Stimulated activated CD4-positive, alpha-beta T cell treated with anti-CD3 and anti-CD28 coated beads, Interleukin-1b, Interleukin-23, amount 100 ng/mL, for 24 hours (primary cell): ENCODE measurements around the gene ALG14.
"Not testable (repeated sequence)": the region's sequence is repeated elsewhere in the genome, so short reads cannot be mapped to it uniquely, and the experiment has no call there.

ENCODE experiments used
- DNase-seq, 4 experiments: peaks; one replicate each; pipeline ENCODE4 v3.0.0-alpha.2; 2020; ENCODE audit warnings: low read depth in 4 of 4, low spot score in 1 of 4

Gene ALG14

GRCh38 chr1:95013950-95014574 is 58.7 kb downstream of the ALG14 start:
- no peak for DNase-seq

GRCh38 chr1:95012389-95012788 is 60.4 kb downstream of the ALG14 start:
- no peak for DNase-seq

- DNase-seq: no peak
Measured at GRCh38 chr1:95010158-95010557, 62.6 kb downstream of the ALG14 start.

- no peak for DNase-seq
Measured at GRCh38 chr1:95007687-95008086, 65.1 kb downstream of the ALG14 start.

- no peak for DNase-seq
Measured at GRCh38 chr1:95006681-95007080, 66.1 kb downstream of the ALG14 start.

GRCh38 chr1:95005584-95005983 is 67.2 kb downstream of the ALG14 start:
- DNase-seq: no peak

- DNase-seq: no peak
Measured at GRCh38 chr1:95004013-95004412, 68.7 kb downstream of the ALG14 start.

GRCh38 chr1:95003433-95003738 is 69.4 kb downstream of the ALG14 start:
- DNase-seq: no peak

- DNase-seq: no peak
Measured at GRCh38 chr1:95002540-95003432, 70.0 kb downstream of the ALG14 start.

GRCh38 chr1:95002164-95002539 is 70.6 kb downstream of the ALG14 start:
- no peak for DNase-seq

- DNase-seq: no peak
Measured at GRCh38 chr1:94999456-95000131, 73.2 kb downstream of the ALG14 start.

GRCh38 chr1:94998748-94999147 is 74.0 kb downstream of the ALG14 start:
- no peak for DNase-seq

- DNase-seq: no peak
Measured at GRCh38 chr1:94998114-94998513, 74.6 kb downstream of the ALG14 start.

- not testable (repeated sequence) for DNase-seq
Measured at GRCh38 chr1:94995536-94995935, 77.2 kb downstream of the ALG14 start.

- no peak for DNase-seq
Measured at GRCh38 chr1:94994805-94995204, 77.9 kb downstream of the ALG14 start.

- DNase-seq: no peak
Measured at GRCh38 chr1:94993931-94994645, 78.7 kb downstream of the ALG14 start.

GRCh38 chr1:94992863-94993563 is 79.7 kb downstream of the ALG14 start:
- no peak for DNase-seq

- DNase-seq: no peak
Measured at GRCh38 chr1:94992161-94992560, 80.6 kb downstream of the ALG14 start.

- no peak for DNase-seq
Measured at GRCh38 chr1:94989911-94990473, 82.8 kb downstream of the ALG14 start.

GRCh38 chr1:94989398-94989797 is 83.4 kb downstream of the ALG14 start:
- no peak for DNase-seq

- DNase-seq: no peak
Measured at GRCh38 chr1:94988356-94988755, 84.4 kb downstream of the ALG14 start.
